Measurements from ENCODE around the gene POGLUT3. TPM values are rescaled to one million over a fixed set of nuclear protein-coding genes. Genes with fewer than 3 reads are reported as not detected.
A peak's percentile ranks its signal among the peaks of the same experiment; 100 is the strongest.

POGLUT3 gene
- polyA plus RNA-seq, 3 donors: 34.8 to 45.5 (median 42.1) TPM

DNA sequence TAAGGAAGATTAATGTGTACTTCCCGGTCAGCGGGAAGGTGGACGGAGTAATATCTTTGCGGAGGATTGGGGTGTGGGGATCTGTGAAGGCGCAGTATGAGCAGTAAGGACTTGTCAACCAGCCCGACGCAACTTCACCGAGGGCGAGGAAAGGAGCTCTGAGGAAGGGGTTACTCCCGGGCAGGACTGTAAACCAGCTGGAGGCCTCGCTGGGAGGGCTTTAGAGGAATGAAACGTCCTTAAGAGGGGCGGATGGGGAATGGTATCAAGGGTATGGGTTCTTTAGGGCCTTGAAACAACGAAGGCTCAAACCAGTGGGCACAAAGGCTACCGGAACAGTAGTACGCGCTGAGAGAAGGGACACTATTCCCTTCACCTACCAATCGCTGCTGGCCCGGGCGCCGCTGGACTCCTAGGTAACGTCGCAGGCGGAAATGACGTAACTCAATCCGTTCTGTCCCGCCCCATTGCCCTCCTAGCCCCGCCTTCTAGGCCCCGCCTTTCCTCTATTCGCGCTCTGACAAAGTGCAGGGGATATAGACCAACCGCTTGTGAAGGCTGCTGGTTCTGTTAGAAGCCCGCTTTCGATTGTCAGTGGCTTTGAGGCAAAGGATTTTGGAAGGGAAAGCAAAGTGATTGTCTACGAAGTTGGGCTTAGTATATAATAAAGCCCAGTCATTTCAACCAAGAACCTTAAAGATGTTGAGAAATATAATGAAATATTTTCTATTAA, 30.9 kb downstream of the POGLUT3 start, which contains the start of gene C11orf65:
TSS of gene C11orf65 (minus strand) at position 439 of the 733 bp plus-strand sequence. CDS start 5,970 bp downstream, outside the sequence.
- DNase-seq (ENCODE audit: extremely low read depth in 1 of 11, low read depth in 9 of 11, low spot score in 4 of 11): peak; percentile 95 to 99 (median 97)

DNA sequence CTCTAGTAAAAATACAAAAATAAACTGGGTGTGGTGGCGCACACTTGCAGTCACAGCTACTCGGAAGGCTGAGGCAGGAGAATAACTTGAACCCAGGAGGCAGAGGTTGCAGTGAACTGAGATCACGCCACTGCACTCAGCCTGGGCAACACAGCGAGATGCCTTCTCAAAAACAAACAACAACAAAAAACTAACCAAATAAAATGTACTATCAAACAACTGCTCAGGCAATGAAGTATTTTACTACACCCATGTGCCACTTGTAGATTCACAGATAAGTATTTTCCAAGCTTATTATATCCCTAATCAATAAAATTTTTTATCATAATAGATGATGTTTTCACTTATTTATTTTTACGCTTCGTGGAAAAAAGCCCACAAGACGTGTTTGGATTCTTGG, 31.8 kb downstream of the POGLUT3 start:
- DNase-seq (ENCODE audit: extremely low read depth in 1 of 11, low read depth in 9 of 11, low spot score in 4 of 11): peak in 1 of 11 donors; percentile 5

DNA sequence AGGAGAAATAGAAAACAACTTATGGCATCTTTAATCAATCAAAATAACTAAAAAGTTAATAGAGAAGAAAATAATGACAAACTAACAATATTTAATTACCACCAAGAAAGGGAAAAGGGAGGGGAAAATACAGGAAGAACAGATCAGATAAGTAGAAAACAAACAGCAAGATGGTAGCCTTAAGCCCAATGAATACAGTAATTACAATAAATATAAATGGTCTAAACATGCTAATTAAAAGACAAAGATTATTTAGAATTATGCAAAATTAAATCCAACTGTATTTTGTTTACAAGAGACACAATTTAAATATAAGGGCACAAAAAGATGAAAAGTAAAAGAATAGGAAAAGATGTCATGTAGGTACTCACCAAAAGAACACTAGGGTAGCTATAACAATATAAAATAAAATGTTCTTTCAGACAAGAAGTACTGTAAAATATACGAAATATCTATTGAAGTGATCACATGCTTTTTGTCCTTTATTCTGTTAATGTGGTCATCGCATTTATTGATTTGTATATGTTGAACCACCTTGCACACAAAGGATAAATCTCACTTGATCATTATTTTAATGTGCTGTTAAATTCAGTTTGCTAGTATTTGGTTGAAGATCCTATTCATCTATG, 44.9 kb downstream of the POGLUT3 start:
- no peak for DNase-seq (ENCODE audit: extremely low read depth in 1 of 11, low read depth in 9 of 11, low spot score in 4 of 11)

Other genes starting within 250 kb of the POGLUT3 start
- 1 to 10 TPM; 2.1 to 3.5 (median 2.7) TPM for gene C11orf65, start 30.9 kb downstream of the POGLUT3 start, polyA plus RNA-seq (ENCODE audit: insufficient read length in 3 of 3)
- 1 to 10 TPM; 3.0 to 4.9 (median 3.8) TPM for gene EXPH5, start 95.4 kb upstream of the POGLUT3 start, polyA plus RNA-seq (ENCODE audit: insufficient read length in 3 of 3)
- gene DDX10, start 166.7 kb upstream of the POGLUT3 start, polyA plus RNA-seq (ENCODE audit: insufficient read length in 3 of 3): 100 to 1,000 TPM in 1 of 3 donors, 10 to 100 TPM in 2; 73.2 to 102 (median 85.4) TPM